KMS-11 (cell line): ENCODE measurements around the gene SMARCD2.
A peak's percentile ranks its signal among the peaks of the same experiment; 100 is the strongest.

Source experiments
- H2AFZ ChIP-seq: fragments of 200-600 bp; sonication (generic); 2 replicates; pipeline ENCODE4 v1.6.1; 2016; ENCODE audit warnings: antibody characterized with exemption, mixed run types, low read depth
- H3K27ac ChIP-seq: fragments of 200-600 bp; sonication (generic); 2 replicates; pipeline ENCODE4 v1.6.1; 2016; ENCODE audit warnings: mild to moderate bottlenecking, mixed run types
- H3K27me3 ChIP-seq: fragments of 200-600 bp; sonication (generic); 2 replicates; pipeline ENCODE4 v1.6.1; 2017; ENCODE audit warnings: mild to moderate bottlenecking, low read depth, mixed run types, moderate library complexity; ENCODE audit not compliant: insufficient read depth
- H3K36me3 ChIP-seq: fragments of 200-600 bp; sonication (generic); 2 replicates; pipeline ENCODE4 v1.6.1; 2017; ENCODE audit warnings: mild to moderate bottlenecking, mixed run types; ENCODE audit not compliant: insufficient read depth
- H3K4me1 ChIP-seq: fragments of 200-600 bp; sonication (generic); 2 replicates; pipeline ENCODE4 v1.6.1; 2016; ENCODE audit warnings: mild to moderate bottlenecking, low read depth, mixed run types; ENCODE audit not compliant: poor library complexity, severe bottlenecking
- H3K4me2 ChIP-seq: fragments of 200-600 bp; sonication (generic); 2 replicates; pipeline ENCODE4 v1.7.0; 2016; ENCODE audit warnings: mild to moderate bottlenecking, mixed run types
- H3K4me3 ChIP-seq: fragments of 200-600 bp; sonication (generic); IDR thresholded peaks from 2 replicates; pipeline ENCODE4 v1.6.1; 2017; ENCODE audit warnings: low read depth, low read length, mixed read lengths; ENCODE audit not compliant: insufficient read depth
- H3K79me2 ChIP-seq: fragments of 200-600 bp; sonication (generic); 2 replicates; pipeline ENCODE4 v1.6.1; 2016; ENCODE audit warnings: low read depth, mixed run types; ENCODE audit not compliant: insufficient read depth
- H3K9ac ChIP-seq: fragments of 200-600 bp; sonication (generic); 2 replicates; pipeline ENCODE4 v1.6.1; 2016; ENCODE audit warnings: mild to moderate bottlenecking, mixed run types
- H4K20me1 ChIP-seq: fragments of 200-600 bp; sonication (generic); 2 replicates; pipeline ENCODE4 v1.6.1; 2016; ENCODE audit warnings: mild to moderate bottlenecking, mixed run types; ENCODE audit not compliant: insufficient read depth
- CTCF ChIP-seq: fragments of 200-600 bp; sonication (generic); conservative IDR thresholded peaks from 2 replicates; pipeline ENCODE4 v1.6.1; 2017; ENCODE audit warnings: low read depth, mild to moderate bottlenecking, antibody characterized with exemption, low read length, moderate library complexity, mixed read lengths

SMARCD2 gene

DNA sequence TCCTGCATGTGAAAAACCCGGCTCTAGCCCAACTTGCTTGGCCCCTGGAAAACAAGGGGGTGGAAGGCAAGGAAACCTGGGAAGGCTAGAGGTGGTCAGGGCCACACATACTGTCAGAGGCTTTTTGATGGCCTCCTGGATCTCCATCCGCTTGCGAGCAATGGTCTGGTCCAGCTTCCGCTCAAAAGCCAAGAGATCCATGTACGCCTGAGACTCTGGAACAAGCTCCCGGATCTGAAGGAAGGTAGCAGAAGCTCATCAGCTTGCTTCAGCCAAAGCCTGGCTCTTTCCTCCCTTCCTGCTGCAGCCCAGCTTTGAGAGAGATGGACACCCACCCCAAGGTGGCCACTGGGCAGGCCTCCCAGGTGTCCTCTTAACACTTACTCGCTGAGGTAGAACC lies 5.7 kb downstream of the SMARCD2 start:
- TF ChIP-seq CTCF, result no peak
- H3K9ac ChIP-seq, result no peak overlapping the region
- H2AFZ ChIP-seq, result no peak overlapping the region
- H4K20me1 ChIP-seq, result no peaks in the 10 kb centered on the region
- peaks cover 11% of the 10 kb centered on the region; the same call in 1 of the 2 replicates for H3K36me3 ChIP-seq
- peaks cover 55% of the 10 kb centered on the region for H3K79me2 ChIP-seq
- H3K4me1 ChIP-seq, result peaks cover 26% of the 10 kb centered on the region
- H3K27me3 ChIP-seq, result no peaks in the 10 kb centered on the region
- H3K4me2 ChIP-seq, result no peak overlapping the region
- no peak overlapping the region for H3K4me3 ChIP-seq
- no peak overlapping the region for H3K27ac ChIP-seq

- H3K4me2 ChIP-seq, result no peak overlapping the region
- TF ChIP-seq CTCF, result no peak
Observed at GRCh38 chr17:63835167-63835720, 7.2 kb downstream of the SMARCD2 start.

DNA sequence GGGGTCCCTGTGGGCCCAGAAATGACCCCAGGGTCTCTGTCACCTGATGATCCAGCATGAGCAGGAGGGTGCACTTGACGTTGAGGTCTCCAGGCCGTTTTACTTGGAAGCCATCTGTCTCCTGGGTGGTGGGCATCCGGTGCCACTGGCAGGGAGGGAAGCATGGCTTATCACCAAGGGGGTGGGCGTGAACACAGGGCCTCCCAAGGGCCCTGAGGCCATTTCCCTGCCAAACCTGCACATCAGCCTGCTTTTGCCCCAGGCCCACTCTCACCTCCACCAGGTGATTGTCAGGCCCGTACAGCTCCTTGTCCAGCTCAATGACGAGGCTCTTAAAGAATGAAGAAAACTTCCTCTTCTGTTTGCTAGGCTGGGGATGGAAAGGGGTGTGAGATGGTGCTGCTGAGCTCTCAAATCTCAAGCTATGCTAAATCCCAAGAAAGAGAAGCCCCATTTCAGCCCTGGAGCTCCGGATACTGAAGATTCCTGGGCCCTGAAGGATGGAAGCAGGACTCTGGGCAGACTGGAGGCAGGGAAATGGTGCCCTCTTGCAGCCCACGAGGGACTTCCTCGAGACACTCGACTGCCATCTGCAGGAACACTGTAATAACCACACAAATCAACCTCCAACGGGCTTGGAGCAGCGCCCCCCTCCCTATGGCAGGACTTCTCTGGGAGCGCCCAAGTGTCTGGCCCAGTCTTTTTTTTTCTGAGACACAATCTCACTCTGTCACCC lies 7.9 kb downstream of the SMARCD2 start:
- H3K4me1 ChIP-seq, result peaks cover 12% of the 10 kb centered on the region
- peaks cover 22% of the 10 kb centered on the region; the same call in 1 of the 2 replicates for H3K36me3 ChIP-seq
- no peak overlapping the region for H2AFZ ChIP-seq
- H3K4me3 ChIP-seq, result no peak overlapping the region
- TF ChIP-seq CTCF, result peak; percentile 51
- H3K79me2 ChIP-seq, result peaks cover 41% of the 10 kb centered on the region
- no peak overlapping the region for H3K9ac ChIP-seq
- no peaks in the 10 kb centered on the region for H3K27me3 ChIP-seq
- no peak overlapping the region for H3K27ac ChIP-seq
- H4K20me1 ChIP-seq, result no peaks in the 10 kb centered on the region
- H3K4me2 ChIP-seq, result no peak overlapping the region

More at GRCh38 chr17:63835167-63835720, 7.2 kb downstream of the SMARCD2 start:
- H3K4me3 ChIP-seq, result no peak overlapping the region
- no peak overlapping the region for H3K9ac ChIP-seq
- peaks cover 41% of the 10 kb centered on the region for H3K79me2 ChIP-seq
- peaks cover 16% of the 10 kb centered on the region for H3K4me1 ChIP-seq
- no peak overlapping the region for H2AFZ ChIP-seq
- H3K27ac ChIP-seq, result no peak overlapping the region
- no peaks in the 10 kb centered on the region for H4K20me1 ChIP-seq
- H3K36me3 ChIP-seq, result peaks cover 19% of the 10 kb centered on the region; the same call in 1 of the 2 replicates
- no peaks in the 10 kb centered on the region for H3K27me3 ChIP-seq

- TF ChIP-seq CTCF, result no peak
- H2AFZ ChIP-seq, result no peak overlapping the region
- no peak overlapping the region for H3K4me3 ChIP-seq
- peaks cover 41% of the 10 kb centered on the region for H3K79me2 ChIP-seq
- no peak overlapping the region for H3K9ac ChIP-seq
- H3K4me2 ChIP-seq, result no peak overlapping the region
- no peaks in the 10 kb centered on the region for H4K20me1 ChIP-seq
- H3K36me3 ChIP-seq, result peaks cover 29% of the 10 kb centered on the region; the same call in 1 of the 2 replicates
- H3K27ac ChIP-seq, result no peak overlapping the region
- H3K27me3 ChIP-seq, result no peaks in the 10 kb centered on the region
- peaks cover 12% of the 10 kb centered on the region for H3K4me1 ChIP-seq
Observed at GRCh38 chr17:63833741-63834373, 8.6 kb downstream of the SMARCD2 start.
